Lower leg skin (tissue), 4 donors: ENCODE results near the gene ALCAM. TPM values are rescaled to one million over a fixed set of nuclear protein-coding genes. Genes with fewer than 3 reads are reported as not detected.

ENCODE experiments used
- DNase-seq, 2 donors: peaks; one replicate each; pipeline ENCODE4 v3.0.0-alpha.2; 2019; ENCODE audit warnings: low spot score in 2 of 2
- H3K4me3 ChIP-seq: fragments of 200-600 bp; sonication (generic); 2 replicates; pipeline ENCODE4 v1.5.1; 2017; ENCODE audit warnings: mild to moderate bottlenecking, low read depth; ENCODE audit not compliant: poor library complexity, severe bottlenecking
- CTCF ChIP-seq, 3 donors: fragments of 450-650 bp; IDR thresholded peaks; one replicate each; pipeline ENCODE4 v1.5.1; 2016; ENCODE audit warnings: antibody characterized with exemption in 3 of 3, mild to moderate bottlenecking in 3 of 3, moderate library complexity in 2 of 3
- POLR2A ChIP-seq, 2 donors: fragments of 450-650 bp; IDR thresholded peaks; one replicate each; pipeline ENCODE4 v1.6.1; 2016 to 2017; ENCODE audit warnings: antibody characterized with exemption in 2 of 2, mild to moderate bottlenecking in 1 of 2, moderate library complexity in 1 of 2
- WGBS, 2 donors: methylation state at CpG; one replicate each; pipeline ENCODE4 v1.1.5; 2018; 5-methylcytosine and 5-hydroxymethylcytosine counted together
- intact Hi-C: fragments of 100-400 bp; cut with DNase I; formaldehyde crosslinking; loops from one replicate; pipeline ENCODE4 v1.15.0; 2023; ENCODE audit warnings: low total_unique reads
- total RNA-seq, 4 donors: library from RNA; depleted of rRNA; stranded (reverse); fragments of >200 nt; gene quantifications; one replicate each; pipeline ENCODE4 v1.1.0, GENCODE V29; 2016

Gene ALCAM
- total RNA-seq, 4 donors from 2014 or later = 21.2 to 58.0 (median 31.1) TPM

GRCh38 chr3:105351821-105352220 is 14.9 kb upstream of the ALCAM start:
- no peak for DNase-seq
- no peak overlapping the region for H3K4me3 ChIP-seq
- intact Hi-C loops = no loop called here
- no peak for TF ChIP-seq POLR2A (IDR thresholded peaks at IDR 0.05)
- no peak for TF ChIP-seq CTCF (IDR thresholded peaks at IDR 0.05)
- 71 to 76% methylated on average over 2 of the region's 2 CpGs for WGBS, 2 donors

GRCh38 chr3:105352976-105353375 is 13.7 kb upstream of the ALCAM start:
- TF ChIP-seq CTCF (IDR thresholded peaks at IDR 0.05) = no peak
- no peak for TF ChIP-seq POLR2A (IDR thresholded peaks at IDR 0.05)
- DNase-seq = no peak
- H3K4me3 ChIP-seq = no peak overlapping the region
- intact Hi-C loops = no loop called here
- WGBS, 2 donors = 89 to 91% methylated on average over 4 of the region's 4 CpGs

- TF ChIP-seq POLR2A (IDR thresholded peaks at IDR 0.05) = no peak
- no peak for TF ChIP-seq CTCF (IDR thresholded peaks at IDR 0.05)
- intact Hi-C loops = no loop called here
- peak in 1 of 2 donors; percentile 83 for DNase-seq
- no peak overlapping the region for H3K4me3 ChIP-seq
- WGBS, 2 donors = 40 to 43% methylated on average over 33 to 37 of the region's 37 CpGs
These were observed 13.1 kb upstream of the ALCAM start for GRCh38 chr3:105353485-105354161.

- DNase-seq = no peak
- WGBS, 2 donors = 73 to 75% methylated on average over 3 of the region's 3 CpGs
- H3K4me3 ChIP-seq = no peak overlapping the region
- no peak for TF ChIP-seq POLR2A (IDR thresholded peaks at IDR 0.05)
- TF ChIP-seq CTCF (IDR thresholded peaks at IDR 0.05) = no peak
- intact Hi-C loops = no loop called here
These were observed 12.3 kb upstream of the ALCAM start for GRCh38 chr3:105354429-105354828.

- no peak for TF ChIP-seq POLR2A (IDR thresholded peaks at IDR 0.05)
- no peak for TF ChIP-seq CTCF (IDR thresholded peaks at IDR 0.05)
- no peak for DNase-seq
- H3K4me3 ChIP-seq = no peak overlapping the region
- intact Hi-C loops = no loop called here
- WGBS, 2 donors = 83 to 95% methylated on average over 2 of the region's 2 CpGs
These were observed 11.2 kb upstream of the ALCAM start for GRCh38 chr3:105355408-105356061.
